HepG2 (cell line): ENCODE measurements around the gene TP53TG5. TPM values are rescaled to one million over a fixed set of nuclear protein-coding genes. Genes with fewer than 3 reads are reported as not detected.

Experiments used
- ATF7-NPFF ChIP-seq: sonication (generic); formaldehyde crosslinking; IDR thresholded peaks from 2 replicates; pipeline ENCODE4 v1.8.1; 2023; ENCODE audit warnings: mild to moderate bottlenecking, low read depth, missing genetic modification reagents, moderate library complexity
- CHD2 ChIP-seq: IDR thresholded peaks from 2 replicates; pipeline ENCODE4 v1.6.1; 2011; ENCODE audit warnings: low read depth, low read length, improper control_type of control experiment
- HDAC1 ChIP-seq: sonication (generic); formaldehyde crosslinking; IDR thresholded peaks from 2 replicates; pipeline ENCODE4 v1.5.1; 2020; ENCODE audit warnings: mild to moderate bottlenecking, missing genetic modification reagents
- MED13 ChIP-seq: sonication (generic); formaldehyde crosslinking; IDR thresholded peaks from 2 replicates; pipeline ENCODE4 v1.5.0; 2020; ENCODE audit warnings: missing genetic modification reagents
- NAIF1 ChIP-seq: sonication (generic); formaldehyde crosslinking; IDR thresholded peaks from 2 replicates; pipeline ENCODE4 v1.5.0; 2020; ENCODE audit warnings: mild to moderate bottlenecking, missing genetic modification reagents, borderline replicate concordance
- RORA ChIP-seq: sonication (generic); formaldehyde crosslinking; IDR thresholded peaks from 2 replicates; pipeline ENCODE4 v1.5.0; 2020; ENCODE audit warnings: mild to moderate bottlenecking, missing genetic modification reagents, moderate library complexity
- SOX5 ChIP-seq: IDR thresholded peaks from 2 replicates; pipeline ENCODE4 v1.6.1; 2016; ENCODE audit warnings: borderline replicate concordance
- SP1 ChIP-seq, 2 experiments: fragments of 450-650 bp in 1 of 2; sonication (generic) in 1 of 2; formaldehyde crosslinking in 1 of 2; IDR thresholded peaks; 2 replicates each; pipeline versions ENCODE4 v1.4.0 to v1.6.1; 2016 to 2020; ENCODE audit warnings: missing genetic modification reagents in 1 of 2
- SP140L ChIP-seq: sonication (generic); formaldehyde crosslinking; IDR thresholded peaks from 2 replicates; pipeline ENCODE4 v1.4.0; 2020; ENCODE audit warnings: missing genetic modification reagents, borderline replicate concordance
- SUZ12 ChIP-seq: fragments of 150-350 bp; IDR thresholded peaks from 2 replicates; pipeline ENCODE4 v1.6.1; 2014; ENCODE audit warnings: low read depth, low read length
- TBP ChIP-seq: sonication (generic); formaldehyde crosslinking; IDR thresholded peaks from 2 replicates; pipeline ENCODE4 v1.5.0; 2020; ENCODE audit warnings: missing genetic modification reagents
- TGIF2 ChIP-seq: IDR thresholded peaks from 2 replicates; pipeline ENCODE4 v1.6.1; 2016; ENCODE audit warnings: control low read depth, missing compliant biosample characterization
- U2AF1 ChIP-seq: fragments of 200-400 bp; formaldehyde crosslinking; optimal IDR thresholded peaks from 2 replicates; pipeline ENCODE3; 2017; ENCODE audit warnings: mild to moderate bottlenecking, low read depth, low read length
- ZEB1 ChIP-seq: IDR thresholded peaks from 2 replicates; pipeline ENCODE4 v1.6.1; 2012; ENCODE audit warnings: mild to moderate bottlenecking, low read depth, inconsistent platforms; ENCODE audit not compliant: insufficient replicate concordance
- ZKSCAN5 ChIP-seq: sonication (generic); formaldehyde crosslinking; IDR thresholded peaks from 2 replicates; pipeline ENCODE4 v1.5.1; 2020; ENCODE audit warnings: mild to moderate bottlenecking, missing genetic modification reagents
- ZNF20 ChIP-seq: sonication (generic); formaldehyde crosslinking; IDR thresholded peaks from 2 replicates; pipeline ENCODE4 v1.4.0; 2020; ENCODE audit warnings: mild to moderate bottlenecking, moderate library complexity, missing genetic modification reagents
- ZNF205 ChIP-seq: IDR thresholded peaks from 2 replicates; pipeline ENCODE4 v1.6.1; 2018; ENCODE audit warnings: missing biosample characterization, missing genetic modification reagents
- ZNF317 ChIP-seq: sonication (generic); formaldehyde crosslinking; IDR thresholded peaks from 2 replicates; pipeline ENCODE4 v1.5.0; 2020; ENCODE audit warnings: mild to moderate bottlenecking, missing genetic modification reagents
- ZNF383 ChIP-seq: sonication (generic); formaldehyde crosslinking; IDR thresholded peaks from 2 replicates; pipeline ENCODE4 v1.4.0; 2020; ENCODE audit warnings: missing genetic modification reagents, mild to moderate bottlenecking, borderline replicate concordance
- ZNF567 ChIP-seq: sonication (generic); formaldehyde crosslinking; IDR thresholded peaks from 2 replicates; pipeline ENCODE4 v1.8.1; 2023; ENCODE audit warnings: mild to moderate bottlenecking, missing genetic modification reagents, borderline replicate concordance
- ZNF572 ChIP-seq: sonication (generic); formaldehyde crosslinking; IDR thresholded peaks from 2 replicates; pipeline ENCODE4 v1.5.1; 2020; ENCODE audit warnings: mild to moderate bottlenecking, missing genetic modification reagents
- ZNF724P ChIP-seq: sonication (generic); formaldehyde crosslinking; IDR thresholded peaks from 2 replicates; pipeline ENCODE4 v1.8.0; 2022; ENCODE audit warnings: missing genetic modification reagents, borderline replicate concordance
- ZNF782 ChIP-seq: sonication (generic); formaldehyde crosslinking; IDR thresholded peaks from 2 replicates; pipeline ENCODE4 v1.4.0; 2020; ENCODE audit warnings: missing genetic modification reagents, mild to moderate bottlenecking, borderline replicate concordance
- ZNF841 ChIP-seq: sonication (generic); formaldehyde crosslinking; IDR thresholded peaks from 2 replicates; pipeline ENCODE4 v1.8.1; 2023; ENCODE audit warnings: missing genetic modification reagents, borderline replicate concordance
- polyA plus RNA-seq, 8 experiments: library from polyadenylated mRNA; depleted of rRNA in 3 of 8; stranded (reverse) in 7 of 8; unstranded in 1 of 8; fragments of >200 nt; fragmentation: Illumina TruSeq in 4 of 8; extraction: Trizol in 4 of 8; gene quantifications; 2 replicates each; pipeline versions ENCODE4 v1.2.1 to v1.2.3, GENCODE V29; 2011 to 2016; ENCODE audit warnings: low read depth in 4 of 8, missing spikeins in 1 of 8, mixed read lengths in 1 of 8; ENCODE audit not compliant: insufficient read depth in 1 of 8
- total RNA-seq, 5 experiments: library from RNA; depleted of rRNA; stranded (reverse); fragments of >200 nt; fragmentation: Illumina TruSeq; extraction: Trizol; gene quantifications; 2 replicates each; pipeline ENCODE4 v1.2.3, GENCODE V29; 2016; ENCODE audit warnings: low read depth in 1 of 5
- TF ChIP-seq, protein P1 (sequence below): sonication (generic); formaldehyde crosslinking; IDR thresholded peaks from 2 replicates; pipeline ENCODE4 v1.8.1; 2023; ENCODE audit warnings: mild to moderate bottlenecking, moderate library complexity, missing genetic modification reagents
- TF ChIP-seq, protein P2 (sequence below): sonication (generic); formaldehyde crosslinking; IDR thresholded peaks from 2 replicates; pipeline ENCODE4 v1.5.0; 2020; ENCODE audit warnings: missing genetic modification reagents
- TF ChIP-seq, protein P3 (sequence below): sonication (generic); formaldehyde crosslinking; IDR thresholded peaks from 2 replicates; pipeline ENCODE4 v1.9.0; 2022; ENCODE audit warnings: missing genetic modification reagents, mild to moderate bottlenecking, borderline replicate concordance
- TF ChIP-seq, protein P4 (sequence below): sonication (generic); formaldehyde crosslinking; IDR thresholded peaks from 2 replicates; pipeline ENCODE4 v1.4.0; 2020; ENCODE audit warnings: mild to moderate bottlenecking, missing genetic modification reagents

TP53TG5 gene
- total and polyA plus RNA-seq, 2 of the 13 experiments (the other 11 are each of a cell fraction or from before 2014, with no cell fraction given): 0.11 TPM; not detected in 1

DNA sequence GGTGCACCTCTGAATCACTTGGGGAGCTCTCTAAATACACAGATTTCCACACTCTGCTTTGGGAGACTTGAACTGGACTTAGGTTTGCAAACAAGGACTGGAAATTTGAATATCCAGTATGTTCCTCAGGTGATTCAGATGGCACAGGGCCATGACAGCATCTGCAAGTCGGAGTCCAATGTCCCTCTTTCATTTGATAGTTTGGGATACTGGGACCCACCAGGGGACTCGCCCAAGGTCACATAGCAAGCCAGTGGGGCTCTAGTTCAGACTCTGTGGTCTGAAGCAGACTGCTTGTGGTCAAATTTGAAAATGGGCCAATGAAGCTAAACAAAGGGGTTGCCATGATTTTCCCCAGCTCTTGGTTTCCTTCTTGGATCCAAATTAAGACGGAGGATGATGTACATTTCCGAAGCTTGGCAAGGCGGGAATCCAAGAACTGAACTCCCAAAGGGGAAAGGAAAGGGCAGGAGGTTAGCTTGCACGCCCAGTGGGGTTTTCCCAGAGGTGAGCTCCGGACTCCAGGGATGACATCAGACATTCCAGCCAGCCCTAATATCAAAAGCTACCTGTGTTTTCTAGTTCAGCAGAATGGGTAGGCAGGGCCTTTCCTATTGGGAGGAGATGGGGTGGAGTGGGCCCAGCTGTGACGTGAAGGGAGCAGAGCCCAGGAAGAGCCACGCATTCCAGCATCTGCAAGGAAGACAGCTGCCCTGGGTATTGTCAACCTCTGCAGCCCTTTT lies 18.5 kb downstream of the TP53TG5 start (continued):
- no peak; the same call in 1 of the 2 replicates for TF ChIP-seq TGIF2 (CRISPR knock-in tag)
- no peak for TF ChIP-seq SUZ12
- no peak for TF ChIP-seq ZNF782 (CRISPR knock-in tag)
- no peak for TF ChIP-seq SP1 (IDR thresholded peaks at IDR 0.05)
- 0 out of 2 replicates have a peak, but pooled peaks have one; percentile 12 for TF ChIP-seq SP1 (CRISPR knock-in tag; IDR thresholded peaks at IDR 0.05)
- 0 out of 2 replicates have a peak, but pooled peaks have one; percentile 20 for TF ChIP-seq SOX5 (CRISPR knock-in tag)
- no peak for TF ChIP-seq ATF7-NPFF (CRISPR knock-in tag)
- TF ChIP-seq, protein P1, sequence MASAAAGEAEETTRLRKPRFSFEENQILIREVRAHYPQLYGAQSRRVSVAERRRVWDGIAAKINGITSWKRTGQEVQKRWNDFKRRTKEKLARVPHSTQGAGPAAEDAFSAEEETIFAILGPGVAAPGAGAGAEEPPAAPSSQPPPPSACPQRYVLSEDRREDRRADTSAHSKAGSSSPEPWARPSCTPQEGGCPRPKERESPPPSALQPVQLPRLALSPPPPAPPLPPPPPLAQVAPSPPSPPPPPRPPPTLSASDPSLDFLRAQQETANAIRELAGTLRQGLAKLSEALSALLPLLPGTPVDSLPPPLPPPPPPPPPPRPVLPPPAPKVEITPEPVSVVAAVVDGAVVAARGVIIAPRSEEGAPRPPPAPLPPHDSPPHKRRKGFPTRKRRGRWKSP (CRISPR knock-in tag): peak; percentile 37; the same call in 1 of the 2 replicates
- TF ChIP-seq, protein P2, sequence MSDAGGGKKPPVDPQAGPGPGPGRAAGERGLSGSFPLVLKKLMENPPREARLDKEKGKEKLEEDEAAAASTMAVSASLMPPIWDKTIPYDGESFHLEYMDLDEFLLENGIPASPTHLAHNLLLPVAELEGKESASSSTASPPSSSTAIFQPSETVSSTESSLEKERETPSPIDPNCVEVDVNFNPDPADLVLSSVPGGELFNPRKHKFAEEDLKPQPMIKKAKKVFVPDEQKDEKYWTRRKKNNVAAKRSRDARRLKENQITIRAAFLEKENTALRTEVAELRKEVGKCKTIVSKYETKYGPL: no peak
- TF ChIP-seq, protein P3, sequence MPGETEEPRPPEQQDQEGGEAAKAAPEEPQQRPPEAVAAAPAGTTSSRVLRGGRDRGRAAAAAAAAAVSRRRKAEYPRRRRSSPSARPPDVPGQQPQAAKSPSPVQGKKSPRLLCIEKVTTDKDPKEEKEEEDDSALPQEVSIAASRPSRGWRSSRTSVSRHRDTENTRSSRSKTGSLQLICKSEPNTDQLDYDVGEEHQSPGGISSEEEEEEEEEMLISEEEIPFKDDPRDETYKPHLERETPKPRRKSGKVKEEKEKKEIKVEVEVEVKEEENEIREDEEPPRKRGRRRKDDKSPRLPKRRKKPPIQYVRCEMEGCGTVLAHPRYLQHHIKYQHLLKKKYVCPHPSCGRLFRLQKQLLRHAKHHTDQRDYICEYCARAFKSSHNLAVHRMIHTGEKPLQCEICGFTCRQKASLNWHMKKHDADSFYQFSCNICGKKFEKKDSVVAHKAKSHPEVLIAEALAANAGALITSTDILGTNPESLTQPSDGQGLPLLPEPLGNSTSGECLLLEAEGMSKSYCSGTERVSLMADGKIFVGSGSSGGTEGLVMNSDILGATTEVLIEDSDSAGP (CRISPR knock-in tag): no peak
- TF ChIP-seq ZEB1: peak; percentile 83
- TF ChIP-seq ZNF572 (CRISPR knock-in tag): no peak
- TF ChIP-seq ZNF205 (CRISPR knock-in tag): 0 out of 2 replicates have a peak, but pooled peaks have one; percentile 21
- TF ChIP-seq, protein P4, sequence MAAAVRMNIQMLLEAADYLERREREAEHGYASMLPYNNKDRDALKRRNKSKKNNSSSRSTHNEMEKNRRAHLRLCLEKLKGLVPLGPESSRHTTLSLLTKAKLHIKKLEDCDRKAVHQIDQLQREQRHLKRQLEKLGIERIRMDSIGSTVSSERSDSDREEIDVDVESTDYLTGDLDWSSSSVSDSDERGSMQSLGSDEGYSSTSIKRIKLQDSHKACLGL: no peak
- no peak for TF ChIP-seq ZNF841
- TF ChIP-seq ZNF567 (CRISPR knock-in tag): no peak; the same call in 1 of the 2 replicates
- TF ChIP-seq ZNF724P (CRISPR knock-in tag): no peak
- TF ChIP-seq ZNF20 (CRISPR knock-in tag): no peak
- no peak for TF ChIP-seq SP140L
- peak; percentile 24; the same call in 1 of the 2 replicates for TF ChIP-seq ZNF317 (CRISPR knock-in tag)
- no peak for TF ChIP-seq TBP
- no peak for TF ChIP-seq ZNF383 (CRISPR knock-in tag)
- no peak; the same call in 1 of the 2 replicates for TF ChIP-seq RORA (CRISPR knock-in tag)
- 0 out of 2 replicates have a peak, but pooled peaks have one; percentile 26 for TF ChIP-seq MED13 (CRISPR knock-in tag)
- no peak for TF ChIP-seq U2AF1
- TF ChIP-seq NAIF1 (CRISPR knock-in tag): no peak
- peak; percentile 77 for TF ChIP-seq HDAC1
- TF ChIP-seq CHD2: 0 out of 2 replicates have a peak, but pooled peaks have one; percentile 10
- no peak for TF ChIP-seq ZKSCAN5
